ENCODE results near the gene SPECC1.
"Not testable (repeated sequence)": the region's sequence is repeated elsewhere in the genome, so short reads cannot be mapped to it uniquely, and the experiment has no call there.

SPECC1 gene

GRCh38 chr17:20073055-20073979 is 64.2 kb downstream of the SPECC1 start:
- peak; percentile 70 to 77 for DNase-seq

DNA sequence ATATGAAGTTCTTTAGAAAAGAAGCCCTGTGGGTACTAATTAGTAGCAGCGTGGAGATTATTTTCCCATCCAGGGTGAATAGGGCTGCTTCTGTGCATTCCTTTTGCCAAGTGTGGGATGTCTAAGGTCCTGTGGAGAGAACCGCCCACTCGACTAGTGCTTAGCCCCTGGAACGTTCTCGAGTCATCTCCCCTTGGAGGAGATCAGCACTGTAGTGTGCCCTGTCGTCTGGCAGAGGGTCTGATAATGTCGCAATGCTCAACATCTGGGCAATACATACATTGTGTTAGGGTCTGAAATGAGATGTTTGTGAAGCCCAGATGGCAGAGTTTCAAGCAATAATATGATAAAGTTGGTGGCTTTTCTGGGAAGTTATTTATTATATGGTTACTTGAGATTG is 64.8 kb downstream of the SPECC1 start:
- peak in 1 of 2 experiments; percentile 22 for DNase-seq

DNA sequence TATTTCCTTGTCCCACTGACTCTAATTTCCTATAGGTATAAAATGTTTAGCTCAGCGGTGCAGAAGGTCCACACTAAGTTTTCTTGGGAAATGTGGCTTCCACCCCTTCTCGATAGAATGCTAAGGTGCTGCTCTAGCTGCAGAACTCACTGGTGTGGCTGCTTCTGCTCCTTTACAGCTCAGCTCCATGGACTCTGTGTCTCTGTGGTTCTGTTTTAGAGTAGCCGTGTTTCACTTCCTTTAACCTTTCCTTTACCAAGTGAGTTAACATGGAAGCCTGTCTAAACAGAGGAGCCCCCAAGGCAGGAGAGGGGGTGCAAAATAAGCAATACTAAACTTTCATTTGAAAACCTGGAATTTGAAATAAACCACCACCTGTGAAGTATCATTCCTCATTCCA is 65.3 kb downstream of the SPECC1 start:
- peak in 1 of 2 experiments; percentile 5 for DNase-seq

GRCh38 chr17:20076137-20076536 is 67.0 kb downstream of the SPECC1 start:
- DNase-seq, result not testable (repeated sequence)

GRCh38 chr17:20077978-20078685 is 69.0 kb downstream of the SPECC1 start:
- DNase-seq, result no peak

DNA sequence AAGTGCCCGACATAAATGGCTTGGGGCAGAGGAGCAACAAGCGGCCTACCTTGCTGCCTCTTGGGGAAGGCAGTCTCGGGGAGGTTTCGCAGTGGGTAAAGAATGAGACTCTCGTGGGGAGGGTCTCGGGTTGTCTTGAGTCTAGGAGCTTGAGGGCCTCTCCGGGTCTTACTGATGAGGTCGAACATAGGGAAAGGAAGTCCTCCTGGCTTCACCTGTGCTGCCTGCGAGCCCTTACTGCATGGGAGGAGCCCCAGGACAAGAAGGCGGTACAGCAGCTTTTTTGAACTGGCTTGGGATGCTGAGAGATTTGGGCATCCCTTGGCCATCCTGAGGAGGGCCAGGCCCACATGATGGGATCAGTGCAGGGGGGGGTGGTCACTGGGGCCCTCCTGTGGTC is 71.4 kb downstream of the SPECC1 start:
- no peak for DNase-seq

DNA sequence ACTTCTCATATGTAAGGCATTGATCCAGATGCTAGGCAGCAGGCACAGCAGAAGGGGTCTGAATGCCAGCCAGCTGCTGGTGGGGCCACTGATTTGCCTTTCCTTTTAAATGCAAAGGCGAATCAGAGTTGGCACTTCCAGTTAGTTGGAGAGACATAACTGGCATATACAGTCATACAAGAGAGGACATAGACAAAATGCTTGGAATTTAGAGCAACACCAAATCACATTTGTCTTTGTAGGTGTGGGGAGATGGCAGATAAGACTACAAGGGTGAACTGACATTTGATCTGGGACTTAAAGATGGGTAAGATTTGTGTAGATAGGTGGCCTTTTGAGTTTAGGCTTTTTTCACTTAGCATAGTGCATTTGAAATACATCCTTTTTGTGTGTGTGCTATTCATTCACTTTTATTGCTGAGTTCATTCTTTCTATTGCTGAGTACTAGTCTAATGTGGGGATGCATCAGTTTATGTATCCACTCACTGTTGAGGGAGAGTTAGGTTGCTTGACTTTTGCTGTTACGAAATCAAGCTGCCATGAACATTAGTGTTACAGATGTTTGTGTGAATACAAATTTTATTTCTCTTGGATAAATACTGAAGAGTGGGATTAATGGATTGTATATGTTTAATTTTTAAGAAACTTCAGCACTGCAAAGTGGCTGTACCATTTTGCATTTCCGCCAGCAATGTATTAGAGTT is 74.1 kb downstream of the SPECC1 start:
- no peak for DNase-seq

GRCh38 chr17:20084621-20085282 is 75.6 kb downstream of the SPECC1 start:
- DNase-seq, result no peak

DNA sequence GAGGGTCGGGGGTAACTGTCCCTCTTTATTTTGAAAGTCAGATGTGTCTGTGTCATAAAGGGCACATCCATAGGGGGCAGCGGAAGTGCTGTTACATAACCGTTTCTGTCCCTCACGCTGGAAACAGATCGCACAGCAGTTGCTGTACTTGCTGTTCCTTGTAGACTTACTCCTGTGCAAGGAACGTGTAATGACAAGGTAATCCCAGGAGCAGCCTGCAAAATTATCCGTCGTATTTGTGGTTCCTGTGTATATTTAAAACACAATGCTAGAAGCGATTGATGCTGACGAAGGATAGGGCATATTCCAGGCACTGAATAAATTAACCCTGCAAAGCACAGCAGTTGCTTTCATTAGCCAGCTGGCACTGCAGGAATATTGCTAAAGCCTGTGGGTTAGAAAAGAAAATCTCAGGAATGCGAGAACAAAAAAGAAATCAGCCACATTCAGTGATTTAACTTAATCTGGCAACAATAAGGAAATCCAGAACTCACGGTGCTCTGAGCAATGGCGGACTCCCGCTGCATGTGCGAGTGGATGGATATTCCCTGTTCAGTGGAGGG is 76.2 kb downstream of the SPECC1 start:
- DNase-seq, result no peak

GRCh38 chr17:20086416-20087076 is 77.4 kb downstream of the SPECC1 start:
- no peak for DNase-seq

DNA sequence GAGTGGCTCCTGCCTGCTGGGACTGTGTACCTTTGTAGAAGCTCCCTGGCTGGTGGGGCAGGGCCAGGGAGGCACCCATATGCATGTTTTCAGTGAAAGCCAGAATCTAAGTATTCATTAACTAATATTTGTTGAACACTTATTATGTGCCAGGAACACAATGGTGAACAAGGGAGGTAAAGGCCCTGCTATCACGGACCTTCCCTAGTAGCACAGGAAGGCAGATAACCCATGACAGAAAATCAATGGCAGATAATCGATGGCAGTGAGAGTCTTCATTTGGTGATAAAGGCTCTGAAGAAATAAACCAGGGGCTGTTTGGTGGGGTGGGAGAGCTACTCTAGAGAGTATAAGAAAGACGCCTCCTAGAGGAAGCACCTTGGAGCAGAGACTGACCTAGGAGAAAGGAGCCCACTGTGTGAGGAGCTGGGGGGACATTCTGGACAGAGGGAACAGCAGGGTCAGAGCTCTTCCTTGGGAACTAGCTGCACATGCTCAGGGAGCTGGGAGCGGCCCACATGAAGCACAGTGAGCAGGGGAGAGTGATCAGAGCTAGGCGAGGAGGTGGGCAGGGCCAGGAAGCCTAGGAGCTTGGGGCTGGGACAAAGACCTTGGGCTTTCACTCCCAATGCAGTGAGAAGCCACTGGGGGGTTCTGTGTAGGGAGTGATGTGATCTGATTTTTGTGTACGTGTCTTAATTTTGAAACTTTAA is 78.5 kb downstream of the SPECC1 start:
- DNase-seq, result no peak

- DNase-seq, result peak; percentile 29 to 50
Measured at GRCh38 chr17:20089756-20090547, 80.8 kb downstream of the SPECC1 start.

DNA sequence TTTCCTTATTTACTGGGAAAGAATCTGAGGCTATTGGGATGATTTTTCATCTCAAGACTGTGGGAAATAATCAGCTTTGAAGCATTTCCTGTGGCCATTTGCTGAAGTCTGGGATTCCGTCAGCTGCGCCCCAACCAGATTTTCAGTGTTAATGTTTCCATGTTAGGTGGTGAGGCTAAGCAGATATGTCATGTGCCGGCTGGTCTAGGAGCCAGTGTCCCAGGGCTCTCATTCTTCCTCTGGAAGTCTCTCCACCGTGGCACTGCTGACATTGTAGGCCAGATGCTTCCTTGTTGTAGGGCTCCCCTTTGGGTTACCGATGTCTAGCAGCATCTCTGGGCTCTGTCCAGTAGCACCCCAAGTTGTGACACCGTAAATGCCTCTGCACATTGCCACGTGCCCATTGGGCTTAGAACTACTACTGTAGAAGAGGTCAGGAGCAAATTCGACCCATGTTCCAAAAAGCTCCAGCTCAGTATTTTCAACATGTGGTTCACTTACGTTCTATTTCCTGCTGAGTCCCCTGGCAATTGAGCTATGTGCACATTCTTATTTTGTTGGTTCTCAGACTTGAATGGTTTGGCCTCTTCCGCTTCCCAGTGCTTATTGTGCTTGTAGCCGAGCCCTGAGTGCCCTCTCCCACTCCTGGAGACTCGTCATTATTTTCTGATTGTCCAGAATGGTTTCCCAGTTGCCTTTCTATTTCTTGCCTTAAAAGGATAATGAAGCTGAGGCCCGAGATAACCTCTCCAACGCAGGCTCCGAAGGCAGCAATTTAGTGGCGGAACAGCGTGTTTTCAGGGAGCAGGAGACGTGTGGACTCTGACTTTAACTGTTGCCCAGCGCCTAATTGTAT is 82.2 kb downstream of the SPECC1 start:
- no peak for DNase-seq

DNA sequence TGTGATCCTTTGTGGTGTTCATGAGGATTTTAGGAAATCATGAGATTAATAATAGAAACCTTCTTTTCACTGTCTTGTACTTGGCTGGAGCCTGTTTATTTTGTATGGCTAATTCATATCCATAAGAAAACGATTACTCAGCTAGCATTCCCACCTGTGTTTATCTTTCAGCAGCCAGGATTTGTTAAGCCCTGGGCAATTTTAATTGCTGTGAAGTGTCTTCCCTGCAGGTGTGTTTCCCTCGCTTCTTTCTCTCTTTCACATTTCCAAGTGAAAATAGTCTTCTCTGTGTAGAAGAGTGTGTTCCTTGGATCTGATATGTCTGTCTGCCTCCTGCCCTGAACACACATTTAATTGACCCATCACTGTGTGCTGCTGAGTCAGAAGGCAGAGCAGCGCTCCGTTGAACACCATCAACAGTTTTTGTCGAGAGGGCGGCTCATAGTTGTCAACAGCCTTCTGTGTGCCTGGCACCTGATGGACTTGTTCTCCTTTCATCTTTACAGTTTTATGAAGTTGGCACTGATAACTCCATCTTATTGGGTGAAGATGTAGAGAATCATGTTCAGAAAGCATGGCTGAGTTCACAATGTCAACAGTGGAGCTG is 83.2 kb downstream of the SPECC1 start:
- DNase-seq, result no peak

- DNase-seq, result no peak
Measured at GRCh38 chr17:20092973-20093626, 83.9 kb downstream of the SPECC1 start.

DNA sequence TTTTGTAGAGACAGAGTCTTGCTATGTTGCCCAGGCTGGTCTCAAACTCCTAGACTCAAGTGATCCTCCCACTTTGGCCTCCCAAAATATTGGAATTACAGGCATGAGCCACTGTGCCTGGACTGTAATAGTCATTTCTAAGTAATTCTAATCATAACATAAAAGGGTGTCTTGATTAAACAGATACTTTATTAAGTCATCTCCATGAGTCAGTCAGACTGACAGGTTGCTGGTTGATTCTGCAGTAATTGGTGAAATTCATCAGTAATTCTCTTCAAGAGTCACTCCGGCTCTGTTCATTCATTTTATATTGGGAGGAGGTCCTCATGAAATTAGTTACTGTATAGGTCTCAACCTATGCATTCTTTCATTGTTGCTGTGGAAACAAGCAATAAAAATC is 85.6 kb downstream of the SPECC1 start:
- DNase-seq, result no peak

DNA sequence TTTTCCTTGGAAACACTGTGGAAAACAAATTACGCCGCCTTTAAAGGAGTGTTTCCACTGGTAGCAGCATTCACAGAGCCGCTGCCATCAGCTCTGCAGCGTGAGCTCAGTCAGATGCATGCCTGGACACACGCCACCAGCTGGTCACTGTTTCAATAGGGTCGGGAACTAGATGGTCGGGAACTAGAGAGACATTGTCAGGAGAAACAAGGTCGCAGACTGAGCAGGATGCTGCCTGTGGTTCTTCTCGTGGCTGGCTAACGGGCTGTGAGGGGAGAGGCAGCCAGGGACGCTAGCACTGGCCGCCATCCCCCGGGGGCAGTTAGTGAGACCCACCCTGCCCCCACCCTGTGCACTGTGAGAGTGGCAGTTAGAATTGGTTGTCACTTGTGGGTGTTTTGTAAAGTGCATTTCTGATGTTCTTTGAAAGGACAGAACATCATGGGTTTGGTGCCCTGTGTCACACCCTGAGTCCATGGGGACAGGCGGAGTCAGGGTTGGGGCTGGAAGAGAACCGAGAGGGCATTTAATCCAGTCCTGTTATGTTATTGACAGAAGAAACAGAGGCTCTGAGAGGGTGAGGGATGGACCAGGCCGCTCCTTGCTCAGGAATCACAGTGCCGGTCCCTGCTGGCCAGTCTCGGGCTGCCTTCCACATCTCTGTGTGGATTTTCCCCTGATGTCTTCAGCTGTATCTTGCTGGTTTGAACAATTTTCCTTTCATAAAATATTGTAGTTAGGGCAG is 86.3 kb downstream of the SPECC1 start:
- no peak for DNase-seq

- DNase-seq, result no peak
Measured at GRCh38 chr17:20096430-20096829, 87.3 kb downstream of the SPECC1 start.

Measured in Kasumi-1 (cell line).